Lower leg skin (tissue), 3 donors: ENCODE measurements around the gene TOMM22.

ENCODE experiments used
- CTCF ChIP-seq, 3 donors: fragments of 450-650 bp; IDR thresholded peaks; one replicate each; pipeline ENCODE4 v1.5.1; 2016; ENCODE audit warnings: antibody characterized with exemption in 3 of 3, mild to moderate bottlenecking in 3 of 3, moderate library complexity in 2 of 3
- POLR2A ChIP-seq, 2 donors: fragments of 450-650 bp; IDR thresholded peaks; one replicate each; pipeline ENCODE4 v1.6.1; 2016 to 2017; ENCODE audit warnings: antibody characterized with exemption in 2 of 2, mild to moderate bottlenecking in 1 of 2, moderate library complexity in 1 of 2

- no peak for TF ChIP-seq CTCF (IDR thresholded peaks at IDR 0.05)
- no peak for TF ChIP-seq POLR2A (IDR thresholded peaks at IDR 0.05)
Measured at GRCh38 chr22:38697425-38698089, 15.8 kb downstream of the TOMM22 start.
